ENCODE results near the gene LAT. TPM values are rescaled to one million over a fixed set of nuclear protein-coding genes. Genes with fewer than 3 reads are reported as not detected.

Gene LAT
- total and polyA plus RNA-seq, 2 of the 13 experiments (the other 11 are each of a cell fraction or from before 2014, with no cell fraction given), result 2.0 to 3.0 TPM

DNA sequence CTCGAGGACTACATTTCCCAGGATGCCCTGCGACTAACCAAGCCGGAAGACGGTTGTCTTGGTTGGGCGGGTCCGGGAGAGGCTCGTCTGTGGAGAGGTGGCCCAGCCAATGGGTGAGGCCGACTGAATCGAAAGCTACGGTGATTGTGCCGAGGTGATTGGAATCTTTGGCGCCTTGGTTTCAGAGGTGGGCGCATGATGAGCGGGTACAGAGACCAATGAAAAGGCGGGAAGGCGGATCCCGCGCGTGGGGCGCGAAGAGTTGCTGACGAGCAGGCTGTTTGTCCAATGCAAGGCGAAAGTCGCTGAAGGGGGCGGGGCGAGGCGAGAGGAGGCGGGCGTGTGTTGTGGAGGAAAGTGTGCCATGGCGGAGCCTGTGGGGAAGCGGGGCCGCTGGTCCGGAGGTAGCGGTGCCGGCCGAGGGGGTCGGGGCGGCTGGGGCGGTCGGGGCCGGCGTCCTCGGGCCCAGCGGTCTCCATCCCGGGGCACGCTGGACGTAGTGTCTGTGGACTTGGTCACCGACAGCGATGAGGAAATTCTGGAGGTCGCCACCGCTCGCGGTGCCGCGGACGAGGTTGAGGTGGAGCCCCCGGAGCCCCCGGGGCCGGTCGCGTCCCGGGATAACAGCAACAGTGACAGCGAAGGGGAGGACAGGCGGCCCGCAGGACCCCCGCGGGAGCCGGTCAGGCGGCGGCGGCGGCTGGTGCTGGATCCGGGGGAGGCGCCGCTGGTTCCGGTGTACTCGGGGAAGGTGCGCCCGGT, 34.0 kb upstream of the LAT start, which contains the start of gene NFATC2IP (continued):
- TF ChIP-seq GABPB1 (CRISPR knock-in tag; IDR thresholded peaks at IDR 0.05), result peak; percentile 95
- TF ChIP-seq ZMYM3 (CRISPR knock-in tag; IDR thresholded peaks at IDR 0.05), result no peak
- TF ChIP-seq TMF1 (CRISPR knock-in tag; IDR thresholded peaks at IDR 0.05; ENCODE audit: low read depth), result no peak
- TF ChIP-seq, protein P1, sequence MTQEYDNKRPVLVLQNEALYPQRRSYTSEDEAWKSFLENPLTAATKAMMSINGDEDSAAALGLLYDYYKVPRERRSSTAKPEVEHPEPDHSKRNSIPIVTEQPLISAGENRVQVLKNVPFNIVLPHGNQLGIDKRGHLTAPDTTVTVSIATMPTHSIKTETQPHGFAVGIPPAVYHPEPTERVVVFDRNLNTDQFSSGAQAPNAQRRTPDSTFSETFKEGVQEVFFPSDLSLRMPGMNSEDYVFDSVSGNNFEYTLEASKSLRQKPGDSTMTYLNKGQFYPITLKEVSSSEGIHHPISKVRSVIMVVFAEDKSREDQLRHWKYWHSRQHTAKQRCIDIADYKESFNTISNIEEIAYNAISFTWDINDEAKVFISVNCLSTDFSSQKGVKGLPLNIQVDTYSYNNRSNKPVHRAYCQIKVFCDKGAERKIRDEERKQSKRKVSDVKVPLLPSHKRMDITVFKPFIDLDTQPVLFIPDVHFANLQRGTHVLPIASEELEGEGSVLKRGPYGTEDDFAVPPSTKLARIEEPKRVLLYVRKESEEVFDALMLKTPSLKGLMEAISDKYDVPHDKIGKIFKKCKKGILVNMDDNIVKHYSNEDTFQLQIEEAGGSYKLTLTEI (CRISPR knock-in tag; conservative IDR thresholded peaks at IDR 0.05), result no peak
- no peak for TF ChIP-seq HHEX (CRISPR knock-in tag; IDR thresholded peaks at IDR 0.05)
- TF ChIP-seq, protein P2, sequence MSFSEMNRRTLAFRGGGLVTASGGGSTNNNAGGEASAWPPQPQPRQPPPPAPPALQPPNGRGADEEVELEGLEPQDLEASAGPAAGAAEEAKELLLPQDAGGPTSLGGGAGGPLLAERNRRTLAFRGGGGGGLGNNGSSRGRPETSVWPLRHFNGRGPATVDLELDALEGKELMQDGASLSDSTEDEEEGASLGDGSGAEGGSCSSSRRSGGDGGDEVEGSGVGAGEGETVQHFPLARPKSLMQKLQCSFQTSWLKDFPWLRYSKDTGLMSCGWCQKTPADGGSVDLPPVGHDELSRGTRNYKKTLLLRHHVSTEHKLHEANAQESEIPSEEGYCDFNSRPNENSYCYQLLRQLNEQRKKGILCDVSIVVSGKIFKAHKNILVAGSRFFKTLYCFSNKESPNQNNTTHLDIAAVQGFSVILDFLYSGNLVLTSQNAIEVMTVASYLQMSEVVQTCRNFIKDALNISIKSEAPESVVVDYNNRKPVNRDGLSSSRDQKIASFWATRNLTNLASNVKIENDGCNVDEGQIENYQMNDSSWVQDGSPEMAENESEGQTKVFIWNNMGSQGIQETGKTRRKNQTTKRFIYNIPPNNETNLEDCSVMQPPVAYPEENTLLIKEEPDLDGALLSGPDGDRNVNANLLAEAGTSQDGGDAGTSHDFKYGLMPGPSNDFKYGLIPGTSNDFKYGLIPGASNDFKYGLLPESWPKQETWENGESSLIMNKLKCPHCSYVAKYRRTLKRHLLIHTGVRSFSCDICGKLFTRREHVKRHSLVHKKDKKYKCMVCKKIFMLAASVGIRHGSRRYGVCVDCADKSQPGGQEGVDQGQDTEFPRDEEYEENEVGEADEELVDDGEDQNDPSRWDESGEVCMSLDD (CRISPR knock-in tag; IDR thresholded peaks at IDR 0.05; ENCODE audit: borderline replicate concordance), result no peak
- TF ChIP-seq SAFB2 (CRISPR knock-in tag; IDR thresholded peaks at IDR 0.05; ENCODE audit: borderline replicate concordance, low read depth), result no peak
- no peak for TF ChIP-seq SIN3B (IDR thresholded peaks at IDR 0.05; ENCODE audit: low read length)
- no peak for TF ChIP-seq MLLT10 (CRISPR knock-in tag; IDR thresholded peaks at IDR 0.05)
- TF ChIP-seq STAG1 (CRISPR knock-in tag; IDR thresholded peaks at IDR 0.05), result no peak
- peak; percentile 90 for TF ChIP-seq SP1 (IDR thresholded peaks at IDR 0.05)
- TF ChIP-seq SP1 (CRISPR knock-in tag; IDR thresholded peaks at IDR 0.05), result peak; percentile 98
- peak; percentile 69 for TF ChIP-seq POLR2AphosphoS5 (IDR thresholded peaks at IDR 0.05; ENCODE audit: low read depth, low read length)
- TF ChIP-seq ZNF724P (CRISPR knock-in tag; IDR thresholded peaks at IDR 0.05; ENCODE audit: borderline replicate concordance), result peak; percentile 73
- TF ChIP-seq RBFOX2 (IDR thresholded peaks at IDR 0.05; ENCODE audit: low read depth, low read length), result peak; percentile 89
- TF ChIP-seq, protein P3, sequence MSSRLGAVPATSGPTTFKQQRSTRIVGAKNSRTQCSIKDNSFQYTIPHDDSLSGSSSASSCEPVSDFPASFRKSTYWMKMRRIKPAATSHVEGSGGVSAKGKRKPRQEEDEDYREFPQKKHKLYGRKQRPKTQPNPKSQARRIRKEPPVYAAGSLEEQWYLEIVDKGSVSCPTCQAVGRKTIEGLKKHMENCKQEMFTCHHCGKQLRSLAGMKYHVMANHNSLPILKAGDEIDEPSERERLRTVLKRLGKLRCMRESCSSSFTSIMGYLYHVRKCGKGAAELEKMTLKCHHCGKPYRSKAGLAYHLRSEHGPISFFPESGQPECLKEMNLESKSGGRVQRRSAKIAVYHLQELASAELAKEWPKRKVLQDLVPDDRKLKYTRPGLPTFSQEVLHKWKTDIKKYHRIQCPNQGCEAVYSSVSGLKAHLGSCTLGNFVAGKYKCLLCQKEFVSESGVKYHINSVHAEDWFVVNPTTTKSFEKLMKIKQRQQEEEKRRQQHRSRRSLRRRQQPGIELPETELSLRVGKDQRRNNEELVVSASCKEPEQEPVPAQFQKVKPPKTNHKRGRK (CRISPR knock-in tag; IDR thresholded peaks at IDR 0.05), result no peak
- TF ChIP-seq ZNF33A (CRISPR knock-in tag; IDR thresholded peaks at IDR 0.05; ENCODE audit: borderline replicate concordance), result no peak
- TF ChIP-seq FOSL2 (CRISPR knock-in tag; IDR thresholded peaks at IDR 0.05), result 0 out of 2 replicates have a peak, but pooled peaks have one; percentile 24
- no peak; the same call in 1 of the 2 replicates for TF ChIP-seq ARHGAP35 (CRISPR knock-in tag; IDR thresholded peaks at IDR 0.05; ENCODE audit: borderline replicate concordance)
- TF ChIP-seq CCDC6 (CRISPR knock-in tag; IDR thresholded peaks at IDR 0.05), result 0 out of 2 replicates have a peak, but pooled peaks have one; percentile 55
- TF ChIP-seq CC2D1A (CRISPR knock-in tag; IDR thresholded peaks at IDR 0.05), result no peak
- TF ChIP-seq SRSF1 (optimal IDR thresholded peaks at IDR 0.05; ENCODE audit: low read depth, low read length), result no peak
- no peak for TF ChIP-seq EHMT2 (IDR thresholded peaks at IDR 0.05; ENCODE audit: borderline replicate concordance, low read depth, low read length)
- peak; percentile 94 for TF ChIP-seq ZNF605 (CRISPR knock-in tag; IDR thresholded peaks at IDR 0.05)

Measured in HepG2 (cell line).